Panc1 (cell line): ENCODE results near the gene UBAC1. TPM values are rescaled to one million over a fixed set of nuclear protein-coding genes. Genes with fewer than 3 reads are reported as not detected.
"Not testable (repeated sequence)": the region's sequence is repeated elsewhere in the genome, so short reads cannot be mapped to it uniquely, and the experiment has no call there.

Source experiments
- ATAC-seq: fragments of 200-7000 bp; cut with Tn5 transposase; 2 replicates; pipeline ENCODE4 v1.9.1; 2020; ENCODE audit warnings: mild to moderate bottlenecking, moderate library complexity
- BruUV-seq: library from RNA; stranded (reverse); fragments of 400-500 nt; replicated peaks from 2 replicates; lab custom pipeline; 2021; lab: Mats Ljungman, UMichigan
- CTCF ChIA-PET: fragments of 300-600 bp; sonication (Branson Sonifier 250); formaldehyde crosslinking; loops from one replicate; lab custom pipeline; 2022; ENCODE audit warnings: antibody characterized with exemption; lab: Charles Lee
- POLR2A ChIA-PET: fragments of 300-600 bp; sonication (Branson Sonifier 250); formaldehyde crosslinking; loops from one replicate; lab custom pipeline; 2022; ENCODE audit warnings: antibody characterized with exemption; lab: Charles Lee
- DNase-seq: peaks from one replicate; pipeline ENCODE4 v3.0.0-alpha.2; 2010; ENCODE audit warnings: low read depth, low spot score
- H3K27ac ChIP-seq: 2 replicates; pipeline ENCODE4 v1.5.1; 2011; ENCODE audit warnings: mild to moderate bottlenecking, low read length, inconsistent platforms
- H3K27me3 ChIP-seq: fragments of 200-500 bp; sonication (Bioruptor generic); 2 replicates; pipeline ENCODE4 v1.6.0; 2014; ENCODE audit warnings: low read length, inconsistent platforms; ENCODE audit not compliant: control insufficient read depth, insufficient read depth
- H3K36me3 ChIP-seq: fragments of 200-500 bp; sonication (Bioruptor generic); 2 replicates; pipeline ENCODE4 v1.5.1; 2014; ENCODE audit warnings: inconsistent platforms, mild to moderate bottlenecking, low read length, moderate library complexity; ENCODE audit not compliant: control insufficient read depth, insufficient read depth
- H3K4me1 ChIP-seq: 2 replicates; pipeline ENCODE4 v1.5.1; 2011; ENCODE audit warnings: inconsistent platforms, mild to moderate bottlenecking, low read length, moderate library complexity; ENCODE audit not compliant: control insufficient read depth, insufficient read depth
- H3K4me3 ChIP-seq, 2 experiments: 2 replicates each; pipeline ENCODE4 v1.5.1; 2011 to 2012; ENCODE audit warnings: low read depth in 2 of 2, low read length in 2 of 2, mild to moderate bottlenecking in 2 of 2, inconsistent platforms in 1 of 2, moderate library complexity in 1 of 2
- H3K9me3 ChIP-seq: fragments of 200-500 bp; sonication (Bioruptor generic); 2 replicates; pipeline ENCODE4 v1.5.1; 2014; ENCODE audit warnings: low read depth, mild to moderate bottlenecking, inconsistent platforms, low read length, moderate library complexity; ENCODE audit not compliant: control insufficient read depth, insufficient read depth
- POLR2AphosphoS5 ChIP-seq: IDR thresholded peaks from 2 replicates; pipeline ENCODE4 v1.6.1; 2012; ENCODE audit warnings: mild to moderate bottlenecking, low read depth, low read length, moderate library complexity
- SIN3A ChIP-seq: IDR thresholded peaks from 2 replicates; pipeline ENCODE4 v1.6.1; 2012; ENCODE audit warnings: low read depth, mild to moderate bottlenecking, low read length, moderate library complexity, borderline replicate concordance; ENCODE audit not compliant: insufficient read depth
- TCF7L2 ChIP-seq: IDR thresholded peaks from 2 replicates; pipeline ENCODE4 v1.6.1; 2011; ENCODE audit warnings: mild to moderate bottlenecking, low read depth, low read length, inconsistent platforms
- in situ Hi-C: cut with HindIII; loops from 2 replicates; pipeline ENCODE4 v1.10.0; 2016; ENCODE audit warnings: low sequenced_read_pairs, low pct_unique_long_range_greater_than_20kb
- intact Hi-C: fragments of 100-400 bp; cut with micrococcal nuclease; formaldehyde crosslinking; loops from one replicate; pipeline ENCODE4 v1.10.0; 2022; ENCODE audit not compliant: unreplicated experiment
- total RNA-seq: library from RNA; stranded (reverse); gene quantifications from one replicate; pipeline ENCODE4 v1.2.1, GENCODE V29; 2021; ENCODE audit not compliant: unreplicated experiment
- TF ChIP-seq, protein P1 (sequence below): fragments of 450-650 bp; IDR thresholded peaks from 2 replicates; pipeline ENCODE4 v1.5.1; 2017; ENCODE audit warnings: mild to moderate bottlenecking
- TF ChIP-seq, protein P2 (sequence below), 2 experiments: IDR thresholded peaks; 2 replicates each; pipeline ENCODE4 v1.6.1; 2011 to 2012; ENCODE audit warnings: low read depth in 2 of 2, control low read depth in 1 of 2, low read length in 1 of 2, mild to moderate bottlenecking in 1 of 2, moderate library complexity in 1 of 2; ENCODE audit not compliant: insufficient read depth in 1 of 2

UBAC1 gene
- total RNA-seq, 1 experiment from 2014 or later: 38.0 TPM

DNA sequence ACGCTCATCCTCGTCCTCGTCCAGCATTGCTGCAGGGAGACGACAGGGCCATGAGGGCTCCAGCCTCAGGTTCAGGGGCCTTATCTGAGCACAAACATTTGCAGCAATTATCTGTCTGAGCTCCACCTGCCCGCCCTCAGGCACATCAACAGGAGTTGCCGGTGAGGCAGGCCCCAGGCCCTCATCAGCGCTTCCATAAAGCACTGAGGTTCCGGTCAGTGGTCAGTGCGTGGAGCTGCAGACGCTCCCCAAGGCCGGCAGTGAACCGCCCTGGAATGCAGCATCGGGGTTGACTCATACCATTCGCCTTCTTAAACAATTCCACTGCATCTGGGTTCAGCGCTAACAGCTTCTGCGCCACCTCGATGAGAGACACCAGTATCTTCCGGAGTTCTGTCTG lies 15.2 kb downstream of the UBAC1 start:
- no TSS peak for BruUV-seq
- no peaks in the 10 kb centered on the region for H3K4me1 ChIP-seq
- H3K27ac ChIP-seq: no peak overlapping the region
- no peaks in the 10 kb centered on the region for H3K36me3 ChIP-seq
- CTCF ChIA-PET: no interaction called here
- DNase-seq: no peak
- intact Hi-C loops (no loop called here), in situ Hi-C loops (no loop called here)
- no peaks in the 10 kb centered on the region for H3K9me3 ChIP-seq
- no peak for ATAC-seq
- no peak overlapping the region for H3K4me3 ChIP-seq
- H3K27me3 ChIP-seq: no peaks in the 10 kb centered on the region
- POLR2A ChIA-PET: no interaction called here
- TF ChIP-seq POLR2AphosphoS5 (no peak), TCF7L2 (no peak)
- TF ChIP-seq, protein P1, sequence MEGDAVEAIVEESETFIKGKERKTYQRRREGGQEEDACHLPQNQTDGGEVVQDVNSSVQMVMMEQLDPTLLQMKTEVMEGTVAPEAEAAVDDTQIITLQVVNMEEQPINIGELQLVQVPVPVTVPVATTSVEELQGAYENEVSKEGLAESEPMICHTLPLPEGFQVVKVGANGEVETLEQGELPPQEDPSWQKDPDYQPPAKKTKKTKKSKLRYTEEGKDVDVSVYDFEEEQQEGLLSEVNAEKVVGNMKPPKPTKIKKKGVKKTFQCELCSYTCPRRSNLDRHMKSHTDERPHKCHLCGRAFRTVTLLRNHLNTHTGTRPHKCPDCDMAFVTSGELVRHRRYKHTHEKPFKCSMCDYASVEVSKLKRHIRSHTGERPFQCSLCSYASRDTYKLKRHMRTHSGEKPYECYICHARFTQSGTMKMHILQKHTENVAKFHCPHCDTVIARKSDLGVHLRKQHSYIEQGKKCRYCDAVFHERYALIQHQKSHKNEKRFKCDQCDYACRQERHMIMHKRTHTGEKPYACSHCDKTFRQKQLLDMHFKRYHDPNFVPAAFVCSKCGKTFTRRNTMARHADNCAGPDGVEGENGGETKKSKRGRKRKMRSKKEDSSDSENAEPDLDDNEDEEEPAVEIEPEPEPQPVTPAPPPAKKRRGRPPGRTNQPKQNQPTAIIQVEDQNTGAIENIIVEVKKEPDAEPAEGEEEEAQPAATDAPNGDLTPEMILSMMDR: no peak
- TF ChIP-seq, protein P2, sequence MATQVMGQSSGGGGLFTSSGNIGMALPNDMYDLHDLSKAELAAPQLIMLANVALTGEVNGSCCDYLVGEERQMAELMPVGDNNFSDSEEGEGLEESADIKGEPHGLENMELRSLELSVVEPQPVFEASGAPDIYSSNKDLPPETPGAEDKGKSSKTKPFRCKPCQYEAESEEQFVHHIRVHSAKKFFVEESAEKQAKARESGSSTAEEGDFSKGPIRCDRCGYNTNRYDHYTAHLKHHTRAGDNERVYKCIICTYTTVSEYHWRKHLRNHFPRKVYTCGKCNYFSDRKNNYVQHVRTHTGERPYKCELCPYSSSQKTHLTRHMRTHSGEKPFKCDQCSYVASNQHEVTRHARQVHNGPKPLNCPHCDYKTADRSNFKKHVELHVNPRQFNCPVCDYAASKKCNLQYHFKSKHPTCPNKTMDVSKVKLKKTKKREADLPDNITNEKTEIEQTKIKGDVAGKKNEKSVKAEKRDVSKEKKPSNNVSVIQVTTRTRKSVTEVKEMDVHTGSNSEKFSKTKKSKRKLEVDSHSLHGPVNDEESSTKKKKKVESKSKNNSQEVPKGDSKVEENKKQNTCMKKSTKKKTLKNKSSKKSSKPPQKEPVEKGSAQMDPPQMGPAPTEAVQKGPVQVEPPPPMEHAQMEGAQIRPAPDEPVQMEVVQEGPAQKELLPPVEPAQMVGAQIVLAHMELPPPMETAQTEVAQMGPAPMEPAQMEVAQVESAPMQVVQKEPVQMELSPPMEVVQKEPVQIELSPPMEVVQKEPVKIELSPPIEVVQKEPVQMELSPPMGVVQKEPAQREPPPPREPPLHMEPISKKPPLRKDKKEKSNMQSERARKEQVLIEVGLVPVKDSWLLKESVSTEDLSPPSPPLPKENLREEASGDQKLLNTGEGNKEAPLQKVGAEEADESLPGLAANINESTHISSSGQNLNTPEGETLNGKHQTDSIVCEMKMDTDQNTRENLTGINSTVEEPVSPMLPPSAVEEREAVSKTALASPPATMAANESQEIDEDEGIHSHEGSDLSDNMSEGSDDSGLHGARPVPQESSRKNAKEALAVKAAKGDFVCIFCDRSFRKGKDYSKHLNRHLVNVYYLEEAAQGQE (IDR thresholded peaks at IDR 0.05; ENCODE audit: insufficient read depth in 1 of 2, low read depth in 2 of 2, low read length in 1 of 2): no peak

DNA sequence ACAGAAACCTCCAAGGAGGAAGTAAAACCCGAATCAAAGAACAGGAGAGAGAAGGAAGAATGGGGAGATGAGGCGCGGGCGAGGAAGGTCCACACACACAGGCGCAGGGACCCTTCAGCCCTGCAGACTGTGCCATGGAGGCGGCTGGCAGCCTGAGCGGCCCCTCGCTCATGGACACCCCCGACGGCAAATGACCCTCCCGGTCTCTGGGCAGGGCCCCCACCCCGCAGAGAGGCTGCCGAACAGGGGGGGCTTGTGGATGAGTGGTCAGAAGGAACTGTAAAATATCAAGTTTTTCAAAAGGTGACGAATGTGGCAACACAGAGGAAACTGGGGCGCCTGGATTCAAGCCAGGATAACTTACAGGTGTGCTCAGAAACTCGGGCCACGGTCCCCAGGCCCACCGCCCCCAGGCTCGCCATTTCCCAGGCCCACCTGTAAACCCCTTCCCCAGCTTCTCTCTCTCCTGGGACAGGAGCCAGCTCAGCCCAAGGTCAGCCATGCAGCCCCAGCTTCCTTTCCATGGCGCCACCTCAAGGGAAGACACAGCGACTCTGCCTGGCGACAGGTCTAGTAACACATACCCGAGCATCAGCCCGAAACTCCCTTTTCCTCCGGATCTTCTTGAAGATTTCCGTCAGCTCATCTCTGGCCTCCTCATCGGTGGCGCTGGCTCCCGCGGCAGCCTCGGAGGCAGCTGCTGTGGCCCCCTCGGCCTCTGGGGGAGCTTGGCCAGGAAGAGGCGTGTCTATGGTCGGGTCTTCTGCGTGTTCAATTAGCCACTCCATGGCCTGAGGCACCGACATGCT lies 16.5 kb downstream of the UBAC1 start:
- ChIA-PET CTCF (interaction anchor here (0.7 kb wide), 1 partner anchor 160 kb away, joined by 3 read pairs; no protein-coding TSS in a partner anchor), POLR2A (interaction anchor here (0.6 kb wide), 1 partner anchor 15 kb away, joined by 8 read pairs; no protein-coding TSS in a partner anchor)
- TF ChIP-seq SIN3A (no peak), POLR2AphosphoS5 (no peak), TCF7L2 (no peak)
- TF ChIP-seq, protein P1: no peak
- TF ChIP-seq, protein P2 (IDR thresholded peaks at IDR 0.05; ENCODE audit: insufficient read depth in 1 of 2, low read depth in 2 of 2, low read length in 1 of 2): no peak
- H3K27me3 ChIP-seq: no peaks in the 10 kb centered on the region
- no TSS peak for BruUV-seq
- in situ Hi-C loops: no loop called here
- no peak overlapping the region for H3K27ac ChIP-seq
- intact Hi-C loops: no loop called here
- H3K36me3 ChIP-seq: no peaks in the 10 kb centered on the region
- no peak for DNase-seq
- H3K9me3 ChIP-seq: no peaks in the 10 kb centered on the region
- ATAC-seq: no peak
- H3K4me3 ChIP-seq: no peak overlapping the region
- H3K4me1 ChIP-seq: no peaks in the 10 kb centered on the region

DNA sequence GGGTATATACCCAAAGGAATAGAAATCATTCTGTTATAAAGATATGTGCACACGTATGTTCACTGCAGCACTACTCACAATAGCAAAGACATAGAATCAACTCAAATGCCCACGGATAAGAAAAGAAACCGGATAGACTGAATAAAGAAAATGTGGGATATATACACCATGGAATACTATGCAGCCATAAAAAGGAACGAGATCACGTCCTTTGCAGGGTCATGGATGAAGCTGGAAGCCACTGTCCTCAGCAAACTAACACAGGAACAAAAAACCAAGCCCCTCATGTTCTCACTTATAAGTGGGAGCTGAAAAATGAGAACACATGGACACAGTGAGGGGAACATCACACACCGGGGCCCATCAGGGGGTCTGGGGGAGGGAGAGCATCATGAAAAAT lies 17.6 kb downstream of the UBAC1 start:
- H3K36me3 ChIP-seq, CTCF ChIA-PET, ATAC-seq, intact Hi-C loops, H3K4me1 ChIP-seq, H3K9me3 ChIP-seq, H3K27me3 ChIP-seq, BruUV-seq, POLR2A ChIA-PET, H3K27ac ChIP-seq, DNase-seq, in situ Hi-C loops, H3K4me3 ChIP-seq: not testable (repeated sequence)
